ENCODE data around the gene ZC3H18.

GRCh38 chr16:88533381-88533917 is 36.8 kb upstream of the ZC3H18 start:
- TF ChIP-seq EZH2 (IDR thresholded peaks at IDR 0.05) (no peak), POLR2AphosphoS5 (IDR thresholded peaks at IDR 0.05; ENCODE audit: borderline replicate concordance, low read depth, low read length) (no peak)
